Measurements from ENCODE around the gene PTPRD. TPM values are rescaled to one million over a fixed set of nuclear protein-coding genes. Genes with fewer than 3 reads are reported as not detected.
"Not testable (repeated sequence)": the region's sequence is repeated elsewhere in the genome, so short reads cannot be mapped to it uniquely, and the experiment has no call there.

PTPRD gene
- total RNA-seq, 1 donor from 2014 or later = 197 TPM

DNA sequence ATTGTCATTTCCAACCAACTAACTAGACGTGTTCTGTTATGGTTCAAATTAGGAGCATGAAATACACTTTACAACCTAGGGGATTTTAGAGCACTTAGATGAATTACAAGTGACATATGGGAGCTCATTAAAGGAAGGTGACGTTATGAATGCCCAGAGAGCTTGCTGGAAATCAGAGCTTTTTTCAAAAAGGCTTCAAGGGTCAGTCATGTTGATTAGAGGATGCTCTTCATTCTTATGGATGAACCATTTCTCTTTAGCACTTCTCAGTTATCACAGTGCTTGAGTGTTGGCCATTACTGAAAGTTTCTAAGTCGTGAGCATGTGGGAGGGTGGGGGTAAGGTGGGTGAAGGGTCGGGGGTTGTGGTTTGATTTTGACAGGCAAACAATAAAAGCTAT is 1567.7 kb downstream of the PTPRD start:
- Mint-ChIP-seq H3K4me1 (ENCODE audit: unreplicated experiment) (peaks cover 7% of the 10 kb centered on the region), H3K27me3 (peaks cover 3% of the 10 kb centered on the region), H3K36me3 (no peaks in the 10 kb centered on the region), H3K9me3 (no peaks in the 10 kb centered on the region), H3K4me3 (no peak overlapping the region), H3K27ac (no peak overlapping the region)
- DNase-seq (ENCODE audit: extremely low spot score, unreplicated experiment) = no peak
- TF ChIP-seq, protein P1, sequence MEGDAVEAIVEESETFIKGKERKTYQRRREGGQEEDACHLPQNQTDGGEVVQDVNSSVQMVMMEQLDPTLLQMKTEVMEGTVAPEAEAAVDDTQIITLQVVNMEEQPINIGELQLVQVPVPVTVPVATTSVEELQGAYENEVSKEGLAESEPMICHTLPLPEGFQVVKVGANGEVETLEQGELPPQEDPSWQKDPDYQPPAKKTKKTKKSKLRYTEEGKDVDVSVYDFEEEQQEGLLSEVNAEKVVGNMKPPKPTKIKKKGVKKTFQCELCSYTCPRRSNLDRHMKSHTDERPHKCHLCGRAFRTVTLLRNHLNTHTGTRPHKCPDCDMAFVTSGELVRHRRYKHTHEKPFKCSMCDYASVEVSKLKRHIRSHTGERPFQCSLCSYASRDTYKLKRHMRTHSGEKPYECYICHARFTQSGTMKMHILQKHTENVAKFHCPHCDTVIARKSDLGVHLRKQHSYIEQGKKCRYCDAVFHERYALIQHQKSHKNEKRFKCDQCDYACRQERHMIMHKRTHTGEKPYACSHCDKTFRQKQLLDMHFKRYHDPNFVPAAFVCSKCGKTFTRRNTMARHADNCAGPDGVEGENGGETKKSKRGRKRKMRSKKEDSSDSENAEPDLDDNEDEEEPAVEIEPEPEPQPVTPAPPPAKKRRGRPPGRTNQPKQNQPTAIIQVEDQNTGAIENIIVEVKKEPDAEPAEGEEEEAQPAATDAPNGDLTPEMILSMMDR (conservative IDR thresholded peaks at IDR 0.05) = no peak

DNA sequence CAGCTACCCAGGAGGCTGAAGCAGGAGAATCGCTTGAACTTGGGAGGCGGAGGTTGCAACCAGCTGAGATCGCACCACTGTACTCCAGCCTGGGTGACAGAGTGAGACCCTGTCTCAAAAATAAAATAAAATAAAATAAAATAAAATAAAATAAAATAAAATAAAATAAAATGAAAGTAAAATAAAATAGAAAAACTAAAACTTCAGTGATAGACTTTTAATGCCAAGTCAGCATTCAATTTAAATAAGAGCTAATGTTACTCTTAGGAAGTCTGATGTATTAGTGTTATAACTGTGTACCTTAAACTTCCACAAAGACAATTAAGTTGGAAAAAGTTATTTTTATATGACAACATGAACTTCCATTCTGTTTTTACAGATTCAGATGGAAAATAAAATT is 1569.0 kb downstream of the PTPRD start:
- not testable (repeated sequence) for H3K36me3 Mint-ChIP-seq; H3K27ac Mint-ChIP-seq; H3K4me3 Mint-ChIP-seq; H3K4me1 Mint-ChIP-seq (ENCODE audit: unreplicated experiment); H3K9me3 Mint-ChIP-seq; H3K27me3 Mint-ChIP-seq; DNase-seq (ENCODE audit: extremely low spot score, unreplicated experiment)

DNA sequence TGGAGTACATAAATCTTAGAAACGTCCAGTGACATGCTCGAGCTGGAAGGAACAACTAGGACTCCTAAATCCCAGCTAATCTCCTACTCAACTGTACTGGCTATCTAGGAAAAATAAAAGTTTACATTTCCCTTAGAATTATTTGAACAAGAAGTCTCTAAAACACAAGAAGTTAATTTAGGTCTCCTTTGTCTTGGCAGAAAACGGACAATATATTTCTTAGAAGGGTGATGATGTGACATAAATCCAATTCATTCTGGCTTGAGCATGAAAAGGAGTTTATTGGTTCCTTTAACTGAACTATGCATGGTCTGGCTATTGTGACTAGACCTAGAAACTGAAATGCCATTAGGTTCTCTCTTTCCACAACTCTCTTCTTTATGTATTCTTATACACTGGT is 1571.0 kb downstream of the PTPRD start:
- no peaks in the 10 kb centered on the region for H3K9me3 Mint-ChIP-seq
- DNase-seq (ENCODE audit: extremely low spot score, unreplicated experiment) = no peak
- TF ChIP-seq, protein P1 (conservative IDR thresholded peaks at IDR 0.05) = no peak

GRCh38 chr9:9033022-9033421 is 1579.8 kb downstream of the PTPRD start:
- Mint-ChIP-seq H3K27ac (no peak overlapping the region), H3K36me3 (no peaks in the 10 kb centered on the region), H3K9me3 (no peaks in the 10 kb centered on the region), H3K27me3 (no peaks in the 10 kb centered on the region), H3K4me1 (ENCODE audit: unreplicated experiment) (no peaks in the 10 kb centered on the region), H3K4me3 (no peak overlapping the region)
- TF ChIP-seq, protein P1 (conservative IDR thresholded peaks at IDR 0.05) = no peak
- no peak for DNase-seq (ENCODE audit: extremely low spot score, unreplicated experiment)

More for the DNA sequence above, 1571.0 kb downstream of the PTPRD start:
- Mint-ChIP-seq H3K36me3 (no peaks in the 10 kb centered on the region), H3K27ac (no peak overlapping the region), H3K4me3 (no peak overlapping the region), H3K27me3 (no peaks in the 10 kb centered on the region), H3K4me1 (ENCODE audit: unreplicated experiment) (peaks cover 7% of the 10 kb centered on the region)

DNA sequence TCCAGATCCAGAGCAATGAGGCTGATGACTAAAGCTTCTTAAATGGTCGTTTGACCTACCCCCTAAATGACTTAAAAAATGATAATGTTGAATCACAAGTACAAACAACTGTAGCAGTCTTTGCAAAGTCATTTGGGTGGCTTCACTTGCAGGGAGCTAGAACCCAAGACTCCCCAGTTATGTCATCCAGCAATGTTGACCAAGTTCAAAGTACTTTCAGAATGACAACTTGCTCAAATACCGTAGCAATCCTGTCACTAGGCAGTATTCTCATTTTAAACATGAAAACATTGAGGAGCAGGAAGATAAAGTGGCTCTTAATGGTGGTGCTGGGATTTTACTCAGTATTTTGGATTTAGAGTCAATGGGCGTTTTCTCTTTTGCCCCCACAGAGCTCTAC is 1596.2 kb downstream of the PTPRD start:
- no peaks in the 10 kb centered on the region for H3K36me3 Mint-ChIP-seq
- no peaks in the 10 kb centered on the region for H3K4me1 Mint-ChIP-seq (ENCODE audit: unreplicated experiment)
- DNase-seq (ENCODE audit: extremely low spot score, unreplicated experiment) = no peak
- no peaks in the 10 kb centered on the region for H3K27me3 Mint-ChIP-seq
- TF ChIP-seq, protein P1 (conservative IDR thresholded peaks at IDR 0.05) = no peak
- H3K27ac Mint-ChIP-seq = no peak overlapping the region
- no peaks in the 10 kb centered on the region for H3K9me3 Mint-ChIP-seq
- no peak overlapping the region for H3K4me3 Mint-ChIP-seq

DNA sequence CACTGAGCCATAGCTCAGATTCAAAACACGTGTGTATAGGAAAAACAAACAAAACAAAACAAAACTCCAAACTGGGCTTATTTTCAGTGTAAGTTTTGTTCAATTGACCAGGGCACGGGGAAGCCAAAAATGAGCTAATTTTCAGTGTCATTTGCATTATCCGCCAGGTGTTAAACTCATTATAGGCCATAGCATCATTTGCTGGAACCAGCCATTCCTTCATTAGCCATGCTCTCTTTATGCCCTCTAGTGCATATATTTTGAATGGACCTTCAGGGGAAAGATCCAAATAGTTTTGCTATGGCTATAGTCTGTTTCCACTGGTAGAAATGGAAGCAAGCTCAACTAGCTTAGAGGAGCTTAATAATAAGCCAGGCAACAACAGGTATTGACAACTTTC is 1608.0 kb downstream of the PTPRD start:
- no peak overlapping the region for H3K4me3 Mint-ChIP-seq
- no peaks in the 10 kb centered on the region for H3K36me3 Mint-ChIP-seq
- H3K9me3 Mint-ChIP-seq = no peaks in the 10 kb centered on the region
- TF ChIP-seq, protein P1 (conservative IDR thresholded peaks at IDR 0.05) = peak; percentile 33
- H3K27ac Mint-ChIP-seq = no peak overlapping the region
- DNase-seq (ENCODE audit: extremely low spot score, unreplicated experiment) = no peak
- no peaks in the 10 kb centered on the region for H3K27me3 Mint-ChIP-seq
- no peaks in the 10 kb centered on the region for H3K4me1 Mint-ChIP-seq (ENCODE audit: unreplicated experiment)
